GM18867 (cell line): ENCODE results near the gene IMPG2.

Source experiments
- ATAC-seq: cut with Tn5 transposase; IDR thresholded peaks from one replicate; pipeline ENCODE4 v1.9.1; 2021; ENCODE audit warnings: mild to moderate bottlenecking, moderate library complexity; ENCODE audit not compliant: unreplicated experiment

IMPG2 gene

GRCh38 chr3:101189796-101190195 lies 130.6 kb downstream of the IMPG2 start:
- ATAC-seq, result no peak

- no peak for ATAC-seq
Measured at GRCh38 chr3:101189176-101189575, 131.2 kb downstream of the IMPG2 start.

GRCh38 chr3:101185341-101185740 lies 135.0 kb downstream of the IMPG2 start:
- no peak for ATAC-seq

GRCh38 chr3:101184111-101184510 lies 136.3 kb downstream of the IMPG2 start:
- ATAC-seq, result no peak

GRCh38 chr3:101183151-101183550 lies 137.2 kb downstream of the IMPG2 start:
- ATAC-seq, result no peak

- no peak for ATAC-seq
Measured at GRCh38 chr3:101182734-101183133, 137.6 kb downstream of the IMPG2 start.

GRCh38 chr3:101181801-101182200 lies 138.6 kb downstream of the IMPG2 start:
- ATAC-seq, result no peak

GRCh38 chr3:101179637-101180036 lies 140.7 kb downstream of the IMPG2 start:
- no peak for ATAC-seq

GRCh38 chr3:101177577-101177976 lies 142.8 kb downstream of the IMPG2 start:
- no peak for ATAC-seq
